ENCODE measurements around the gene NABP1.
A peak's percentile ranks its signal among the peaks of the same experiment; 100 is the strongest.

NABP1 gene

DNA sequence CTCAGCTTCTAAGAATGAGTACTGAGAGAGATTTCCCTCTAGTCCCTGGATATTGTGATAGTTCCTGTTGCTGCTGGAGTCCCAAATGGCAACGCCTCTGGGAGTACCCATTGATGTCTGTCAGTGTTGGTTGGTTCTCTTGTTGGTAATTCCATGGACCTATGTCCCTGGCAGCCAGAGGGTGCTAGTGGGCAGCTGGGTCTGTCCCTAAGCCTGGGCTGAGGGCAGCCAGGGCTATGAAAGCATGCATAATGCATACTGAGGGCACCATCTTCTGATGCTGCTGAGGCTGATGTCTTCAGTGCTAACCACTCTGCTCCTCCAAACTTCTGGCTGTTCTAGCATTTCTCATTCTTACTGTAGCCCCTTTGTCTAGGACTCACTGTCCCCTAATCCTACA, 35.9 kb downstream of the NABP1 start:
- peak; percentile 11 for DNase-seq

DNA sequence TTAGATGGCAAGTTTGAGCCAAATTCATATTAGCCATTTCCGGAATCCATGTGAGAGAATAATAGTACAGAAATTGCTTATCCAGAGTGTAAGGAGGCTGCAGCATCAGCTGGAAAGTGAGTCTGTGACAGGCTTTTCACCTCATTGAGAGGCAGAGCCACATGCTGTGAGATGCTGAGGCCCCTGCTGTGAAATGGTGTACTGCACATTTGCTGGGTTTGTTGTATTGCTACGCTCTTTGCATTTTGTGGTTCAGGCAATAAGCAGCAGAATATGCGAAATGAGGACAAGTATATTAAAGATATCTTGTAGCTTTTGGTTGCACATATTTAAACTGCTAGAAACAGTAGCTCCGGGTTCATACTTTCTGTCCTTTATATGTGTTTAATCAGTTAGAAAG, 37.0 kb downstream of the NABP1 start:
- DNase-seq: no peak

DNA sequence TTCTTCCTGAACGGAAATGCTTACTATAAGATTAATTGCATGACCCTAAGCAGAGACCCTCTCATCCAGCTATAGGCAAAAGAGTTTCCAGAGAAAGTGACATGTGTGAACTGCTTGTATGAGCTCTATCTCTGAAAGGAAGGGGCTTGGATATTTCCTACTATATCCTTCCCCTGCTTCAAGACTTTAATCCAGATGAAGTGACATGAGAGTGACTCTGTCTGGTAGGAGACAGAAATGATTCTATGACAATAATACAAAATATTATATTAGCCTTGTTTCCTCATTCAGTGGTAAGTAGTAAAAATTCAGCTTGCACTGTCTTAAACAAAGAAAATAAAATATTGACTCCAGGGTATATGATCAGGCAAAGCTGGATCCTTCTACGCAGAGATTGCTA, 37.5 kb downstream of the NABP1 start:
- no peak for DNase-seq

DNA sequence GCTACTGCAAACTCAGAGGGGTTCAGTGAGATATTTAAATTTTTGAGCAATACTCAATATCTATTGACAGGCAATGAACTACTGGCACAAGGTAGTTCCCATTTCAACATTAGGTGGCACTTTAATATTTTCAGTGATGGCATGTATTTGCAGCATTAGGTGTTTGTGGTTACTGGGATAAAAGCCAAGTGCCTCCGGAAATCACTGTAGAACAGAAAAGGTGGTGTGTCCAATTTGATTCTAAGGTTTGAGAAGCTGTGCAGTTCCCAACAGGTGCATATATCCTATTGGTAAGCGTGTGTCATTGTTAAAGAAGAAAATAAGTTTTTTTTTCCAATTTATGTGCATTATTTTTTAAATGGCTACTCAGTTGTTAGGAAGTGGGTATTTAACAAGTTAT, 41.3 kb downstream of the NABP1 start:
- DNase-seq: no peak

DNA sequence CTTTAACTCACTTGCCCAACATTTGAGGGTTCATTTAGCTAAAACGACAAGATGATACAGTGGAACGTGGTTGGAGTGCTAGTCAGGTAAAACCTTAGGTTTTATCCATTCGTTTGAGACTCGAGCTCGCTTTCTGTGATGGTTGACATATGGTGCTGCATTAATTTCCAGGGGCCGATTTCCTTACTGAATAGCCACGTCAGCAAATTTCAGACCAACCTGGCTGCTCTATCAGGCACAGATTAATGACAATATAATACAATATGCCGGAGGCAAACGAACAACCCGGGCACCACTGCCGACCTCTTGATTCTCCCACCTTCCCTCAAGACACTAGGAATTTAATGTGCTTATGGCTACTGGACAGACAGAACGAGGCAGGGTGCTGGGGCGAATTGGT, 42.0 kb downstream of the NABP1 start:
- no peak for DNase-seq

DNA sequence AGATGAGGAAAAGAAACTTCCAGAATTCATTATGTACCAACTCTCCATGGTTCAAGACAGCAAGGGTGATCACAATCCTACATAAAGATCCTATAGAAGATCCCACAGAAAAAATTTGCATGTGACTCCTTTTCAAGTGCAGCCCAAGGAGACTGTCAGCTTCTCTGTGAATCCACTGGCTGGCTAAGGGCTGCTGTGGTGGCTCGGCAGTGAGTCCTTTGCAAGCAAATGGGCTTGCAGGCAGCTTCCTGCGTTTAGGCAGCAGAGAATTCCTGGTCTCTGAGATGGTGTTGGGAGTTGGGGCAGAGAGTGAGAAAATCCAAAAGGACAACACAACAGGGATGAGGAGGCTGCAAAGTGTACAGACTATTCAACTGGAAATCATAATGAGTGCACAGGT, 43.4 kb downstream of the NABP1 start:
- no peak for DNase-seq

DNA sequence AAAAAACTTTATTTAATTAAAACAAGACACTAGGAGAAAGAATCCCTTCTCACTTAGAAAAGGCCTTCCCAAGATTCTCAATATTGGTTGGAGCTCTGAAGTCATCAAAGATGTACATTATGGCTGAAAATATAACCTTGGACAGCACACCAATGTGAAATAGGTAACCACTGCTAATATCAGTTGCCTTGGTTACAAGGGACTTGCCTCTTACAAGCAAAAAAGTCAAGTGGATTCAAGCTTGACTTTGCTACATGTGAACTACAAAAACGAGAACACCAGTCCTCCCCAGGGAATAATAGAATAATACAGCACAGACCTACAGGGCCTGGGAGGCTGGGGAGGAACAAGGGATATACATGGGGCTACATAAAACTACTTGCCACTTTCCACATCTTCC, 46.1 kb downstream of the NABP1 start:
- DNase-seq: no peak

DNA sequence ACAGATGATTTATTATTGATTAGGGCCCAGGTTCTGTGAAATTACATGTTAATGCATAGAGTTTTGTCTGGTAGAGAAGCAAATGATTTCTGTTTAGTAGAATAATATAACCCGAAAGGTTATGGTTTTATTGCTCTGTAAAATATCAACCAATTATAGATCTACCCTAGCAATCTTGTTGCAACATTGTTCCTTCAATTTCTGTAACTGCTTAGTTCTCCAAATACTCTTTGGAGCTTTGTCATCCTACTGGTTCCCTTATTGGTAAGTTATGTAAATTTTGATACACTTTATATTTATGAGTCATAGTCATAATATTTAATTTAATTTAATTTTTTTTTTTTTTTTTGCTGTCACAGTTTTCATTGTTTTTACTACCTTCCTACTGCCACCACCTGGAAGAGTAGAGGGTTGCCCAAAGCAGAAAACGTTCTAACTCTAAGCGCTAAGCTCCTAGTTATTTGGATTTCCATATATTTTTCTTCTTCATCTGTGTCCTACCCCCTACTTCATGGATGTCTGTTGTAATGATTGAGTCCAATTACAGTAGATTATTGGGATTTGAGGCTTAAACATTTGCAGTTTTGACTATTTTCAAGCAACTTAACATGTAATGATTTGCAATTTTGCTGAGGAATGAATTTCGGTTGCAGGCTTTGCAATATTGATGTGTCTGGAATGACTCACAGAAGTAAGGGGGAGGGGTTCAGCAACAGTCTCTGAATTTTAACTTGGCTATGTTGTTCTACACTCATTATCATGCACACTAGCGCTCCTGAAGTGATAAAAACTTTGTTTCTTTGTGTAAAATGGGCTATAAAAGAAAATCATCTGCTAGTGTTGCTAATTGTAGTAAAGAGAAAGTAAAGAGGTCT, 51.1 kb downstream of the NABP1 start:
- no peak for DNase-seq

DNA sequence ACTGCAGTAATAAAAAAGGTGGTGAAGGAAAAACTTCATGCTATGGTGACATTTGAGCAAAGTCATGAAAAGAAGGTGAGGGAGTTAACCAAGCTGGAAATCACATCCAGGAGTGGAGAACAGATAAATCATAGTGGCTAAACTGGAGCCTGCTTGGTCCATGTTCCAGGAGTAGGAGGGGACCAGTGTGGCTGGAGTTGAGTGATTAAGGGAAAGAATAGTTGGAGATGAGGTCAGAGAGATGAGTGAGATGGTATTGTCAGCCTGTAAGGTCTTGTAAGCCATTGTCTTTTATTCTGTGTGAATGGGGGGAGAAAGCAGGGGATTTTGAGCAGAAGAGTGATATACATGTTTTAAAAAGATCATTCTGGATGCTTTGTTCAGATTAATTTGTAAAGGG, 52.3 kb downstream of the NABP1 start:
- DNase-seq: no peak

Data from stimulated activated CD4-positive, alpha-beta T cell treated with anti-CD3 and anti-CD28 coated beads, Interleukin-1b, Interleukin-23, amount 100 ng/mL, for 48 hours (primary cell).